K562 (cell line): ENCODE results near the gene GIT2. TPM values are rescaled to one million over a fixed set of nuclear protein-coding genes. Genes with fewer than 3 reads are reported as not detected.

Experiments used
- ATF2 ChIP-seq: sonication (generic); formaldehyde crosslinking; IDR thresholded peaks from 2 replicates; pipeline ENCODE4 v1.8.1; 2022; ENCODE audit warnings: missing genetic modification reagents
- CHCHD3 ChIP-seq: fragments of 250-450 bp; sonication (Bioruptor Pico); IDR thresholded peaks from 2 replicates; pipeline ENCODE4 v2.1.2; 2022; ENCODE audit warnings: mild to moderate bottlenecking
- CLOCK ChIP-seq: fragments of 250-450 bp; sonication (Bioruptor Pico); IDR thresholded peaks from 2 replicates; pipeline ENCODE4 v1.4.0; 2020; ENCODE audit warnings: mild to moderate bottlenecking, moderate library complexity, borderline replicate concordance
- CREM ChIP-seq: IDR thresholded peaks from 2 replicates; pipeline ENCODE4 v1.6.1; 2014; ENCODE audit warnings: antibody characterized with exemption, low read depth
- EP300 ChIP-seq: IDR thresholded peaks from 2 replicates; pipeline ENCODE4 v1.6.1; 2012; ENCODE audit warnings: low read length, improper control_type of control experiment
- HLTF ChIP-seq: fragments of 450-650 bp; IDR thresholded peaks from 2 replicates; pipeline ENCODE4 v1.6.1; 2016
- JUND ChIP-seq, 2 experiments: IDR thresholded peaks; 2 replicates in 1 of 2; 3 replicates in 1 of 2; pipeline ENCODE4 v1.6.1; 2011; ENCODE audit warnings: borderline replicate concordance in 2 of 2, low read depth in 2 of 2, low read length in 2 of 2, improper control_type of control experiment in 1 of 2, missing biosample characterization in 1 of 2, missing genetic modification characterization in 1 of 2, missing genetic modification reagents in 1 of 2
- MIER1 ChIP-seq: fragments of 450-650 bp; IDR thresholded peaks from 2 replicates; pipeline ENCODE4 v1.6.1; 2016; ENCODE audit warnings: antibody characterized with exemption, mild to moderate bottlenecking, low read depth
- MTA1 ChIP-seq: fragments of 450-650 bp; IDR thresholded peaks from 2 replicates; pipeline ENCODE4 v1.6.1; 2017; ENCODE audit warnings: borderline replicate concordance
- MXD1 ChIP-seq: fragments of 250-450 bp; sonication (Bioruptor Pico); IDR thresholded peaks from 2 replicates; pipeline ENCODE4 v1.8.0; 2021; ENCODE audit warnings: borderline replicate concordance, mild to moderate bottlenecking, moderate library complexity; ENCODE audit not compliant: poor library complexity, severe bottlenecking
- NCOA6 ChIP-seq: fragments of 450-650 bp; IDR thresholded peaks from 2 replicates; pipeline ENCODE4 v1.6.1; 2017; ENCODE audit warnings: mild to moderate bottlenecking
- PHF20 ChIP-seq: fragments of 450-650 bp; IDR thresholded peaks from 2 replicates; pipeline ENCODE4 v1.6.1; 2018; ENCODE audit not compliant: partially characterized antibody
- SP1 ChIP-seq: sonication (generic); formaldehyde crosslinking; IDR thresholded peaks from 2 replicates; pipeline ENCODE4 v1.8.1; 2022; ENCODE audit warnings: mild to moderate bottlenecking, missing genetic modification reagents
- SREBF2 ChIP-seq: sonication (generic); formaldehyde crosslinking; IDR thresholded peaks from 2 replicates; pipeline ENCODE4 v1.4.0; 2020; ENCODE audit warnings: mild to moderate bottlenecking, missing genetic modification reagents
- TAF9B ChIP-seq: fragments of 450-650 bp; IDR thresholded peaks from 2 replicates; pipeline ENCODE4 v1.6.1; 2018; ENCODE audit warnings: mild to moderate bottlenecking; ENCODE audit not compliant: partially characterized antibody
- U2AF1 ChIP-seq: fragments of 200-400 bp; formaldehyde crosslinking; optimal IDR thresholded peaks from 2 replicates; pipeline ENCODE3; 2017; ENCODE audit warnings: mild to moderate bottlenecking, low read depth, low read length, moderate library complexity
- ZKSCAN8 ChIP-seq: fragments of 200-800 bp; sonication (Bioruptor generic); IDR thresholded peaks from 2 replicates; pipeline ENCODE4 v1.6.1; 2016; ENCODE audit warnings: missing genetic modification characterization, missing compliant biosample characterization
- ZNF124 ChIP-seq: sonication (generic); formaldehyde crosslinking; IDR thresholded peaks from 2 replicates; pipeline ENCODE4 v1.8.1; 2022; ENCODE audit warnings: missing genetic modification reagents
- ZNF224 ChIP-seq: sonication (generic); formaldehyde crosslinking; IDR thresholded peaks from 2 replicates; pipeline ENCODE4 v1.8.0; 2022; ENCODE audit warnings: mild to moderate bottlenecking, missing genetic modification reagents
- ZNF282 ChIP-seq: sonication (generic); formaldehyde crosslinking; IDR thresholded peaks from 2 replicates; pipeline ENCODE4 v1.8.1; 2023; ENCODE audit warnings: missing genetic modification reagents
- ZNF431 ChIP-seq: sonication (generic); formaldehyde crosslinking; IDR thresholded peaks from 2 replicates; pipeline ENCODE4 v1.8.0; 2022; ENCODE audit warnings: mild to moderate bottlenecking, missing genetic modification reagents
- ZSCAN29 ChIP-seq: fragments of 450-650 bp; IDR thresholded peaks from 2 replicates; pipeline ENCODE4 v1.6.1; 2017
- polyA plus RNA-seq, 8 experiments: library from polyadenylated mRNA; depleted of rRNA in 4 of 8; stranded (reverse) in 5 of 8; unstranded in 3 of 8; fragments of >200 nt; fragmentation: Nextera tagmentation in 2 of 8; fragmentation: Illumina TruSeq in 1 of 8; extraction: Ambion mirVana in 2 of 8; extraction: Trizol in 1 of 8; gene quantifications; 2 replicates each; pipeline versions ENCODE4 v1.2.1 to v1.2.3, GENCODE V29; 2011 to 2014; ENCODE audit warnings: inconsistent platforms in 1 of 8, missing spikeins in 1 of 8
- total RNA-seq, 7 experiments: library from RNA; depleted of rRNA in 6 of 7; stranded (reverse); fragments of >200 nt in 6 of 7; fragmentation: Illumina TruSeq in 2 of 7; extraction: Trizol in 2 of 7; gene quantifications; 2 replicates each; pipeline versions ENCODE4 v1.2.1 to v1.2.3, GENCODE V29; 2011 to 2021; ENCODE audit warnings: low replicate concordance in 1 of 7
- TF ChIP-seq, protein P1 (sequence below): fragments of 250-450 bp; sonication (Bioruptor Pico); IDR thresholded peaks from 2 replicates; pipeline ENCODE4 v1.5.0; 2022; ENCODE audit warnings: mild to moderate bottlenecking

GIT2 gene
- total and polyA plus RNA-seq, 9 of the 15 experiments (the other 6 are each of a cell fraction or from before 2014, with no cell fraction given): 4.0 to 30.4 (median 23.5) TPM

- TF ChIP-seq ZNF431 (CRISPR knock-in tag) (no peak), ZSCAN29 (no peak), ZKSCAN8 (CRISPR knock-in tag) (no peak), ZNF124 (CRISPR knock-in tag) (no peak), MIER1 (peak; percentile 84), CREM (peak; percentile 77), NCOA6 (no peak), JUND (IDR thresholded peaks at IDR 0.05; ENCODE audit: borderline replicate concordance, low read depth, low read length) (peak; percentile 99), JUND (tag; IDR thresholded peaks at IDR 0.05; ENCODE audit: borderline replicate concordance, low read depth, low read length) (no peak), TAF9B (peak; percentile 95), ZNF282 (CRISPR knock-in tag) (no peak), MTA1 (no peak; the same call in 1 of the 2 replicates), HLTF (no peak; the same call in 1 of the 2 replicates), U2AF1 (no peak), MXD1 (CRISPR knock-in tag) (no peak), ZNF224 (CRISPR knock-in tag) (no peak), ATF2 (CRISPR knock-in tag) (no peak), SREBF2 (CRISPR knock-in tag) (no peak), SP1 (CRISPR knock-in tag) (peak; percentile 95), CHCHD3 (no peak), PHF20 (peak; percentile 47), EP300 (peak; percentile 34; the same call in 1 of the 2 replicates), CLOCK (CRISPR knock-in tag) (no peak)
- TF ChIP-seq, protein P1, sequence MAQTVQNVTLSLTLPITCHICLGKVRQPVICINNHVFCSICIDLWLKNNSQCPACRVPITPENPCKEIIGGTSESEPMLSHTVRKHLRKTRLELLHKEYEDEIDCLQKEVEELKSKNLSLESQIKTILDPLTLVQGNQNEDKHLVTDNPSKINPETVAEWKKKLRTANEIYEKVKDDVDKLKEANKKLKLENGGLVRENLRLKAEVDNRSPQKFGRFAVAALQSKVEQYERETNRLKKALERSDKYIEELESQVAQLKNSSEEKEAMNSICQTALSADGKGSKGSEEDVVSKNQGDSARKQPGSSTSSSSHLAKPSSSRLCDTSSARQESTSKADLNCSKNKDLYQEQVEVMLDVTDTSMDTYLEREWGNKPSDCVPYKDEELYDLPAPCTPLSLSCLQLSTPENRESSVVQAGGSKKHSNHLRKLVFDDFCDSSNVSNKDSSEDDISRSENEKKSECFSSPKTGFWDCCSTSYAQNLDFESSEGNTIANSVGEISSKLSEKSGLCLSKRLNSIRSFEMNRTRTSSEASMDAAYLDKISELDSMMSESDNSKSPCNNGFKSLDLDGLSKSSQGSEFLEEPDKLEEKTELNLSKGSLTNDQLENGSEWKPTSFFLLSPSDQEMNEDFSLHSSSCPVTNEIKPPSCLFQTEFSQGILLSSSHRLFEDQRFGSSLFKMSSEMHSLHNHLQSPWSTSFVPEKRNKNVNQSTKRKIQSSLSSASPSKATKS: no peak
Observed at GRCh38 chr12:109998904-109999648, 2.9 kb upstream of the GIT2 start, which contains the start of gene ANKRD13A (continued).
